ENCODE results near the gene PRPF6.
A peak's percentile ranks its signal among the peaks of the same experiment; 100 is the strongest.

Gene PRPF6

DNA sequence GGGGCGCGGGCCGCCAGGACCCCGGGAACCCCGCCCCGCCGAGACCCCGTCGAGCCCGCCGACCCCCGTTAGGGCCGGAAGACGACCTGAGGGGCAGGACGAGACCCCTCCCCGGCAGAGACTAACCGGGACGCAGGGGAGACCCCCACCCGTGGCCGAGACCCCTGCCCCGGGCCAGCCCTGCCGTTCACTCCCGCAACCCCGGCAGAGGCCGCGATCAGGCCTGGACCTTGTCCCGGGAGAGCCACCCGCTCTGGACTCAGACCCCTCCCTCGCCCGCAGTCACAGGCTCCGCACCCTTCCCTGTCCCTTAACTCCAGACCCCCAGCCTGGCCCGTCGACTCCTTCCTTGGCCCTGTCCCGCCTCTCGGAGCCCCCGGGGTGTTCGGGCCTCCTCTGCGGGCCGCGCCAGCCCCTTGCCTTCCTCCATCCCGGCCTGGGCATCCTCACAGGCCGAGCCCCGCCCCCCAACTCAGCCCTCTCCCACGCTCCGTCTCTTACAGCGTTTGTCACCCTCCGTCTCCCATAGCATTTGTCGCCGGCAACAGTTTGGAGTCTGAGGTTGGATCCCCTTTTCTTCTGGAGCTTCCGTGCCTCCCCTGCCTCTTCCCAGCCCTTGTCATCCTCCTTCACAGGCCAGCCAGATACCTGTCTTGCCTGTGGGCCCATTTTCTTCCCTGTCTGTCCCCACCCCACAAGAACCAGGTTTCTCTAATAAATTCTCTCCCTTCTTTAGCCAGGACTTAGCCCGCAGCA, 82.6 kb downstream of the PRPF6 start:
- no peak for DNase-seq (ENCODE audit: low read depth in 2 of 2)

DNA sequence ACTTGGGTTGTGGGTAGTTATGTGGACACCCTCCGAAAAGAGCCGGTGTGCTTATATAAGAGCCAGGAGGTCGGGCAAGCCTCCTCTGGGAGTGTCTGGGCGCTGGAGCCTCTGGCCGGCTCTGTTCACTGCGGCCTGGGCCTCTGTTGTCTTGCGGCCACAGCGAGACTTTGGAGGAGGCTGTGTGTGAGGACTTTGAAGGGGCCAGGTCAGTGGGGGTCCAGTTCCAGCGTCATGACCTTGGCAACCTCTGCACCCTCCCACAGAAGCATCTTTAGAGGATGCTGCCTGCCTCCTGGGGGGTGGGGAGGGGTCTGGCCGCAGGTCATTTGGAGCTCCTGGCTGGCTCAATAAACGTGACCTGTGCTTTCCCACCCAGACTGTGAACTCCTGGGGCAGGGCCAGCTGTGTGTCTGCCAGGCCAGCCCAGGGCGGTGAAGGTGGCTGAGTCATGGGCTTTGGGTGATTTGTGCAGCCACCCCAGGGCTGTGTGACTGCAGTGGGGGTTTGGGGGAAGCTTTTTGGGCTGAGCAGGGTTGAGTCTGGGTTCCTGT, 83.3 kb downstream of the PRPF6 start:
- DNase-seq (ENCODE audit: low read depth in 2 of 2) = no peak

DNA sequence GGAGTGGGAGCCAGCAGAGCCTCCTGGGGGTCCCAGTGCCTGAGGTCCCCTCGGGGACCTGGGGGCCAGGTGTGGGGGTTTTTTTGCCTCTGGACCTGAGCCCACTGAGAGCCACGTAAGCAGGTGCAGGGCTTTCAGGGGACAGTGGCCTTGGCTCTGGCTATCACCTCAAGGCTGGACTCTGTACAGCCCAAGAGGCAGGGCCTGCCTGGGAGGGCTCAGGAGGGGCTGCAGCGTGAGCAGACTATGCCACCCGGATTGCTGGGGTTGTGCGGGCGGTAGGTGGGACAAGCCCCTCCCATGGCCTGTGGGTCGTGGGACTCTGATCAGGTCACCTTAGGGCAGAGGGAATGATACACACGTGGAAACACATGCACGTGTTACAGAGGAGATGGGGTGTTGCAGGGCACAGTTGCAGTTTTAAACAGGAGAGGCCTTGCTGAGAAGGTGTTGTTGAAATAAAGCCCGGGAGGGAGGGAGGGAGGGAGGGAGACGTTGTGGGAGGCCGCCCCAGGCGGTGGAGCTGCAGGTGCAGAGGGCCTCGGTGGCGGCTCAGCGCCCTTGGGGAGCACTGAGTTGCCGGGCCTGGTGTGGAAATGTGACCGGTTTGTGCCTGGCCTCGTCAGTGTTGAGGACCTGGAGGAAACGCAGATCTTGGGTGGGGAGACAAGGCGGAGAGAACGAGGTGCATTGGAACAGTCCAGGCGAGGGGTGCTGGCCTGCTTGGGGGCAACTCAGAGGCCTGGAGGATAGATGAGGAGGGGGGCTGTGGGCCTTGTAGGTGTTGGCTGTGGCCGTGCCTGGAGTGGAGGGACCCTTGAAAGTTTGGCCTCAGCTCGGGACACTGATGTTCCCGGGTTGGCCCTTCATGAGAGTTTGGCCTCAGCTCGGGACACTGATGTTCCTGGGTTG, 84.4 kb downstream of the PRPF6 start:
- no peak for DNase-seq (ENCODE audit: low read depth in 2 of 2)

- peak; percentile 58 to 65 for DNase-seq (ENCODE audit: low read depth in 2 of 2)
These were observed 85.0 kb downstream of the PRPF6 start for GRCh38 chr20:64065974-64066343.

GRCh38 chr20:64067005-64067632, 86.2 kb downstream of the PRPF6 start:
- no peak for DNase-seq (ENCODE audit: low read depth in 2 of 2)

DNA sequence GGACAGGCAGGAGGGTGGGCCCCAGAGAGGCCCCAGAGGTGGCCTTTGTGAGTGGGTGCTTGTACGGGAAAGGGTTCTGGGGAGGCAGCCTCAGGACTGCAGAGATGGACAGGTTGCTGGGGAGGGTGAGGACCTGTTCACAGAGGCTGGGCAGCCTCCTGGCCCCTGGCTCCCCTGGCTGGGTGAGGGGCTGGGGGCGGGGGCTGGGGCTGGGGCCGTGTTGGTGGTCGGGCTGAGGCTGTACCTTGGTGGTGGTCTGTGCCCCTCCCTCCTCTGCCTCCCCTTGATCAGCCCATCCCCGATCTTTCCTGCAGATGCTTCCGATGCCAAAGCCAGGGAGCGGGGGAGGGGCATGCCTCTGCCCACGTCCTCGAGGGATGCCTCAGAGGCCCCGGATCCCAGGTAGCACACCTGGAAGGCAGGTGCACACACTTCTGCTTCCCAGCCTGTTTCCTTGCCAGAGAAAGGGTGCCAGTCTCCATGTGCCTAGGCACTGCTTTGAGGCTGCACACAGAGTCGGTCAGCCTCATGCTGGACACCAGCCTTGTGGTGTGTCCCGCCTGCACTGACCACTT, 86.9 kb downstream of the PRPF6 start:
- no peak for DNase-seq (ENCODE audit: low read depth in 2 of 2)

DNA sequence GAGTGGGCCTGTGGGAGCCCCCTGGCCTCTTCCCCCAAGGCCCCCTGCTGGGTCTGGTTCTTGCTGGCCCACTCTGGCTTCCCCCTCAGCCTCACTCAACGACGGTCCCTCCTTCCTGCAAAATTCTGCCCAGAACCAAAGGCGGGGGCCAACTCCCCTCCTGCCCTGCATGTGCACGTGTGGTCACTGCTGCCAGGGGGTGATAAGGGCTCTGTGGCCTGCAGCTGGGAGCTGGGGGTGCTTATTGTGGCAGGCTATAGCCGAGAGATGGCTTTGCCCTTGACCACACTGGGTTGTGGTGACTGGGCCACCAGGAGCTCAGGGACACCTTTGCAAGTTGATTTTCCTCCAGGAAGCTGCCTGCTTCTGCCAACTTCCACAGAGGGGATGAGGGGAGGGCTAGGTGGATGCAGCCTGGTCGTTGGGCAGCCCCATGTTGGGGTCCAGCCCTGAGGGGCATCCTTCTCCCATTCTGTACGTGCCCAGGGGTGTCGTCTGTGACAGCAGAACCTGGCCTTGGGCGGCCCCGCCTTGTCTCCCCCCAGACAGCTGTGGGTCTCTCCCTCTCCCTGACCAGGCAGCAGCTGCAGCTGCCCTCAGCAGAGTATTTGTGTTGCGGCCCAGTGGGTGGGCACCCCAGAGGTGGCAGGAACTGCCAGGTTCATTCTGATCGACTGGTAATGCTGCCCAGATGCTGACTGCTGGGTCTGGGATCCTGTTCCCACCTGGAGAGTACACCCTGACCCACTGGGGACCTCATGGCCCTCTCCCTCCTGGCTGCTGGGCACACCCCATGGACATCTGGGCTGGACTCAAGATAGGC, 87.7 kb downstream of the PRPF6 start:
- DNase-seq (ENCODE audit: low read depth in 2 of 2) = no peak

DNA sequence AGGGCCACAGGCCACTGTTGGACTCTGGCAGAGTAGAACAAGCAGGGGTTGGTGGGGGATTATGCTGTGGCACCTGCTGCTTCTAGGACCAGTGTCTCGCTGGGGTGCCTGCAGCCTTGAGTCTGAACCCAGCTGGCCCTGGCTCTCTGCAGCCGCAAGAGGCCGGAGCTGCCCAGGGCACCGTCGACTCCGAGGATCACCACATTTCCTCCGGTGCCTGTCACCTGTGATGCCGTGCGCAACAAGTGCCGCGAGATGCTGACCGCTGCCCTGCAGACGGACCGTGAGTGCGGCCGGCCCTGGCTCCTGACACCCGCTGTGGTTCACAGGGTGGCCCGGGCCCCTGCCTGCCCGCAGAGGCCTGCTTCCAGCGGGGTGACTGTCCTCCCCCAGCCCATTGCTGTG, 88.3 kb downstream of the PRPF6 start:
- DNase-seq (ENCODE audit: low read depth in 2 of 2) = no peak

- DNase-seq (ENCODE audit: low read depth in 2 of 2) = no peak
These were observed 88.8 kb downstream of the PRPF6 start for GRCh38 chr20:64069614-64070243.

DNA sequence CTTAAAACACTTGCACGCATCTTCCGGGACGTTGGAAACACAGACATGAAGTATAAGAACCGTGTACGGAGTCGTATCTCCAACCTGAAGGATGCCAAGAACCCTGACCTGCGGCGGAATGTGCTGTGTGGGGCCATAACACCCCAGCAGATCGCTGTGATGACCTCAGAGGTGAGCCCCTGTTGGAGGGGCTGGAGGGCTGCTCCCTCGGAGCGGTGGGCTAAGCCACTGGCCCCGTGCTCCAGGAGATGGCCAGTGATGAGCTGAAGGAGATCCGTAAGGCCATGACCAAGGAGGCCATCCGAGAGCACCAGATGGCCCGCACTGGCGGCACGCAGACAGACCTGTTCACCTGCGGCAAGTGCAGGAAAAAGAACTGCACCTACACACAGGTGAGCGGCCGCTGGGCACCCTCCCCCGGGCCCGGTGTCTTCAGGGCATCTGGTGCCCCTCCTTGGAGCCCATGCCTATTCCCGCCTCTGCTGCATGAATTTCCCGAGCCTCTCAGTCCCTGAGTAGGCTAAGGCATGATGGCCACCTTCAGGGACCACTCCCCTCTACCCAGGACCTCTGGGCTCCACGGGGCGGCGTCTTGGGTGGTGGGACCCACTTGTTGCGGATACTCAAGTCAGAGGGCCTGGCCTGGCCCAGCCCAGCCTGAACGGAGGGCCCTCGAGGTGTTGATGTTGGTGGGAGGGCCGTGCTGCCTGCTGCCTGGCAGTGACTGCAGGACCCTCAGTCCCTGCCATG, 89.5 kb downstream of the PRPF6 start:
- no peak for DNase-seq (ENCODE audit: low read depth in 2 of 2)

DNA sequence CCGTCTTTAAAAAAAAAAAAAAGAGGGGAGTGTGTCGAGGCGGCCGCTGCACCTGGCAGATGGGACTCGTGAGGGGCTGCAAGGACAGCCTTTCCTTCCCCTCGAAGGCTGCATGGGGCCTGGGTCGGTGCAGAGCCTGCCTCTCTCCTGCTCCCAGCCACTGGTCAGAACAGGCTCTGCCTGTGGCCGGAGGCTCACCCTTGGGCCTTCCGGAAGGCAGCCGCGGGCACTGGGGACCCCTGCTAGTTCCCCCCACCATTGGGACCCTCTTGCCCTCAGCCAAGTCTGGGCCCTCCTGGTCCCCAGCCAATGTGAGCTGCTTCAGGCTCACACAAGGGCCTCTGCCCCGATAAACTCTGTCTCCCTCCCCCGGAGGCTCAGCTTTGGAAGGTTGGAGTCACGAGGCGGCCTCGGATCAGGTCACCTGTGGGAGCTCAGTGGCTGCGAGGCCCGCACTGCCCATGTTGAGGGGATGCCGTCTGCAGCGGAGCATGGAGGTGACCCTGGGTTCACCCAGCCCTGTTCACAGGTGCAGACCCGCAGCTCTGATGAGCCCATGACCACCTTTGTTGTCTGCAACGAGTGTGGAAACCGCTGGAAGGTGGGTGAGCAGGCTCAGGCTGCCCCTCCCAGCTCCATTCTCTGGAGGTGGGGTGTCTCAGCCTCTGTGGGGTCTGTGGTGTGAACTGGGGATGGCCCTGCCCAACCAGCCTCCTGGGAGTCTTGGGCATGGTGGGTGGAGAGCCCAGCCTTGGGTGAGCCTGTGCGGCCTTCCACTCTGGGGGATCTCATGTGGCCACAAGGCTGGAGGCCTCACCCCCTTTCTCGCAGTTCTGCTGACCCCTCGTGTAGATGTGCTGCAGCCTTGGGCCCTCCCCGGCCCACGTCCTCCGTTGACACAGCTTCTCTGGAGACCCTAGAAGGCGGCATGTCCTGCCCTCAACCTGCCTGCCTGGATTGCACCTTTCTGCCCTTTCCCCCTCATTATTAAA, 90.7 kb downstream of the PRPF6 start:
- no peak for DNase-seq (ENCODE audit: low read depth in 2 of 2)

GRCh38 chr20:64072498-64073063, 91.6 kb downstream of the PRPF6 start:
- DNase-seq (ENCODE audit: low read depth in 2 of 2) = no peak

DNA sequence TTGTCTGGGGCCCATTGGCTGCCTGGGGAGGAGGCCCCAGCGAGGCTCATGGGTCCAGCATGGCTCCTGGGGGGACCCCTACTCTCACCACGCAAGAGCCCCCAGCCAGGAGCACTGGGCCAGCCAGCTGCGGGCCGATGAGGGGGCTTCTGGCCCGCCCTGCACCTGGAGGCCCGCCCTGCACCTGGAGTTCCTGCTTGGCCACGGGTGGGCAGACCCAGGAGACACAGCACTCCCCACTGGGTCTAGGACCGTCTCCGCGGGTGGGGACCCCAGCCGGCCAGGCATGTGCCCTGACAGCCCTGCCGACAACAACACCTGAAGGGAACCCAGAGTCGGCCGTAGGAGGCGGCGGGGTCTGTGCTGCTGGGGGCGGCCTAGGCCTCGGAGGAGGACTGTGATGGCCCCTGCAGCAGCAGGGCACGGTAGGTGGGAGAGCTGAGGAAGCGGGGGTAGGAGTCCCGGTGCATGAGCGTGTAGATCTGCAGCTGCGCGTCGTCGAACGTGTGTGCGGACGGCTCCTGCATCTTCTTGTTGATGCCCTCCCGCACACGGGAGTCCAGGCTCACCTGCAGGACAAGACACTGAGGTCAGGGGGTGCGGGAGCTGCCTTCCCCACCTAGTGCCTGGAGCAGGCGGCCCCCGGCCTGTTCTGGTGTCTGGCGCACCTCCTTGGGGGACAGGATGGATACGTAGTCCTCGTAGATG, 92.7 kb downstream of the PRPF6 start:
- DNase-seq (ENCODE audit: low read depth in 2 of 2) = no peak

- no peak for DNase-seq (ENCODE audit: low read depth in 2 of 2)
These were observed 93.4 kb downstream of the PRPF6 start for GRCh38 chr20:64074184-64074789.

- DNase-seq (ENCODE audit: low read depth in 2 of 2) = no peak
These were observed 94.0 kb downstream of the PRPF6 start for GRCh38 chr20:64074963-64075362.

DNA sequence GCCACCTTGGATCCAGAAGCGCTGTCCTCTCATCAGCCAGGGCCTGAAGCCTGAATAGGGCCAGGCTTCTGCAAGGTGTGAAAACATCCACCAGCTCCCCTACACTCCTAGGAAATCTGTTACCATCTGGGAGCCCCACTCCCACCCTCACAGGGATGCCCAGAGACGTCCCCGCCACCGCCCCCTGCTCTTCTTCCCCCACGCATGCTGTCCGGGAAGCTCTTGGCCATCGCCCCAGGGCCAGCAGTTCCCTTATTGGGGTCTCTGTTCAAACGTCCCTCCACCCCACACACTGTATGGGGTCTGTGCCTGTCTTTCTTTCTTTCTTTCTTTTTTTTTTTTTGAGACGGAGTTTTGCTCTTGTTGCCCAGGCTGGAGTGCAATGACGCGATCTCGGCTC, 94.6 kb downstream of the PRPF6 start:
- no peak for DNase-seq (ENCODE audit: low read depth in 2 of 2)
